Right ventricle myocardium superior (tissue), 1 donor: ENCODE data around the gene IL20RB. TPM values are rescaled to one million over a fixed set of nuclear protein-coding genes. Genes with fewer than 3 reads are reported as not detected.

ENCODE experiments used
- total RNA-seq: library from RNA; stranded (reverse); fragmentation: NEBNext Ultra II Directional; extraction: Animal tissue kit (Norgen Biotek cat#: 25700); gene quantifications from one replicate; pipeline ENCODE4 v1.2.1, GENCODE V29; 2021
- donor health status: DM: no; HTN: yes; CAD: no; lungs with severe emphysema.

Gene IL20RB
- total RNA-seq, 1 donor from 2014 or later = 0.35 TPM

Other genes with a start within 250 kb of the IL20RB start
- 21.1 TPM for gene STAG1, start 205.6 kb upstream of the IL20RB start, total RNA-seq
- gene SLC35G2, start 138.9 kb upstream of the IL20RB start, total RNA-seq = 1.8 TPM
- 21.7 TPM for gene NCK1, start 95.8 kb upstream of the IL20RB start, total RNA-seq